Measurements from ENCODE around the gene CCDC154.
A peak's percentile ranks its signal among the peaks of the same experiment; 100 is the strongest.
"Not testable (repeated sequence)": the region's sequence is repeated elsewhere in the genome, so short reads cannot be mapped to it uniquely, and the experiment has no call there.

CCDC154 gene

GRCh38 chr16:1443980-1444729 is at the start of gene CCDC154:
CCDC154 (minus strand) TSS chr16:1444556; CDS start chr16:1444322, 234 bp downstream.
- no peak for DNase-seq

DNA sequence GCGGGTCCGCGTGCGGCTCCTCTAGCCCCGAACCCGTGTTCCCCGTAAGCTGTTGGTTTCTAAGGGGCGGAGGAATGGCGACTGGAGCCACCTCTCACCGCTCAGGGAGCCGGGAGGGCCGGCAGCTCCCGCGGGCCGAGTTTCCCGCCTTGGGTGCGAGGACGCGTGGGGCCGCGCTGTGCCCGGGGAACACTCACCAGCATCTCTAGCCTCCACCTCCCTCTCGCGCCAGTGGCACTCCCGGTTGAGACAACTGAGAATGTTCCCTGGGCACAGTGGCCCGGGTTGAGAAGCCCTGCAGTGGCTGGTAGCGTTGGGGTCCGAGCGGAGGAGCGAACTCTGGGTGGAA is 49.4 kb upstream of the CCDC154 start:
- DNase-seq = no peak

GRCh38 chr16:1492923-1493745 is 48.8 kb upstream of the CCDC154 start, which contains the start of gene TELO2:
TELO2 (plus strand) TSS chr16:1493360; CDS start chr16:1494282, 922 bp downstream.
- peak; percentile 94 for DNase-seq

- DNase-seq = no peak
Observed at GRCh38 chr16:1492082-1492922, 47.9 kb upstream of the CCDC154 start.

GRCh38 chr16:1491327-1491726 is 47.0 kb upstream of the CCDC154 start:
- DNase-seq = no peak

DNA sequence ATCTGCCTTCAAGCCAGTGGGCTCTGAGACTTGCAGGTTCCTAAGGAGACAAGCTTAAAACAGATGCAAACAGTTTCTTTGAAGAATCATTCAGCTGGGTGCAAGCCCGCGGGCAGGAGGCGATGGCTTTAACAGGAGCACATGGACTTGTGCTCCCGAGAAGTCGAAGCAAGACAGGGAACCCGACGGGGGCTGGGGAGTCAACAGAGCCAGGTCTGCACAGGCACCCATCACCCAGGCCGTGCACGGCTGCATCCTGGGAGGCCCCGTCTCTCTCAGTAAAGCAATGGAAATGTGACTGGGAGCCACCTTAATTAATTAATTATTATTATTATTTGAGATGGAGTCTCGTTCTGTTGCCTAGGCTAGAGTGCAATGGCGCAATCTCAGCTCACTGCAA is 44.7 kb upstream of the CCDC154 start:
- no peak for DNase-seq

GRCh38 chr16:1488619-1489018 is 44.3 kb upstream of the CCDC154 start, which contains the start of gene PTX4:
PTX4 (minus strand) TSS chr16:1488944; CDS start chr16:1488909, 35 bp downstream.
- no peak for DNase-seq

DNA sequence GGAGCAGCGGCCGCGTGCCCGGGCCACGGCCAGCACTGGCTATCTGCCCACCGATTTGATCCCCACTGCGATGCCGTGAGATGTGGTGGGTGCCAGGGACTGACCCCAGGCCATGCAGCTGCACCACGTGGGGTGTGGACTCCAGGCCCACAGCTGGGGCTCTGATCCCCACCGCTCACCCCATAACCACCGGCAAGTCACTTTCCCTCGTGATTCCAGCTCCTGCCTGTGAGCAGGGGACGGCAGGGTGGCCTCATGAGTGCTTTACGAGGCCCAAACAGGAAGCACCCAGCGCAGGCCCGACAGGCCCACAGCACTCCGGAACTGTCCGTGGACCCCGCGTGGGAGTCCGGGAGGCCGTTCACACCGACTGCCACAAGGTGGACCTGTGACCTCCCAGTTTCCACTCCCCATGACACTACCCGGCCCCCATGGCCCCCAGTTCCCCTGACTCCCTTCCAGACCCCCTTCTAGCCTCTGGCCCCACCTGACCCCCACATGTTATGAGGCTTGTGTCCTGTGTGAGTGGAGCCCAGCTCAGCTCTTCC is 43.8 kb upstream of the CCDC154 start:
- no peak for DNase-seq

DNA sequence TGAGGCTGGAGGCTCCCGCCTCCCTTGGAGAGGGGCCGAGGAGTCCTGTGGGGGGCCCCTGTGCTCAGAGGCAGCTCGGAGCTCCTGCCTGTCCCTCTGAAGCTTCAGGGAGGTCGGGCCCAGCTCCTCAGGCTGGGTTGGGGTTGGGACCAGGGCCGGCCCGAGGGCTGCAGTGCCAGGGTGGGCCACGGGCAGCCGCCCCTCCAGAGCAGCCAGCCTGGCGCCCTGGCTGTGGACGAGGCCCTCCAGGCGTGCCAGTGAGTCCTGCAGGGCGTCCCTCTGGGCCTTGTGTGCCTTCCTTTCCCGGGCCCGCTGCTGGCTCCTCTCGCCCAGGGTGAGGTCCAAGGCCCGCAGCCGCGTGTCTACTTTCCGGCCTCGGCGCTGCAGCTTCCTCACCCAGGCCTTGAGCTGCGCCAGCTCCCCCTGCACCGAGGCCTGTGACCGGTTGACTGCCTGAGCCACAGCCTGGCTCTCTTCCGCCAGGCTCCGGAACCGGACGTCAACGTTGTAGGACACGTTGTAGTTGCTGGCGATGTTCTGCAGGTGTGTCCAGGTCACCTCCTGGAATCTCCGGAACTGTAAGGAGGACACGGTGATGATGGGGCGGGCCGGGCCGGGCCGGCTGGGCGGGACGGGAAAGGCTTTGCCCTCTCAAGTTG is 43.2 kb upstream of the CCDC154 start:
- no peak for DNase-seq

- DNase-seq = no peak
Observed at GRCh38 chr16:1486551-1487390, 42.4 kb upstream of the CCDC154 start.

- no peak for DNase-seq
Observed at GRCh38 chr16:1485847-1486496, 41.6 kb upstream of the CCDC154 start.

DNA sequence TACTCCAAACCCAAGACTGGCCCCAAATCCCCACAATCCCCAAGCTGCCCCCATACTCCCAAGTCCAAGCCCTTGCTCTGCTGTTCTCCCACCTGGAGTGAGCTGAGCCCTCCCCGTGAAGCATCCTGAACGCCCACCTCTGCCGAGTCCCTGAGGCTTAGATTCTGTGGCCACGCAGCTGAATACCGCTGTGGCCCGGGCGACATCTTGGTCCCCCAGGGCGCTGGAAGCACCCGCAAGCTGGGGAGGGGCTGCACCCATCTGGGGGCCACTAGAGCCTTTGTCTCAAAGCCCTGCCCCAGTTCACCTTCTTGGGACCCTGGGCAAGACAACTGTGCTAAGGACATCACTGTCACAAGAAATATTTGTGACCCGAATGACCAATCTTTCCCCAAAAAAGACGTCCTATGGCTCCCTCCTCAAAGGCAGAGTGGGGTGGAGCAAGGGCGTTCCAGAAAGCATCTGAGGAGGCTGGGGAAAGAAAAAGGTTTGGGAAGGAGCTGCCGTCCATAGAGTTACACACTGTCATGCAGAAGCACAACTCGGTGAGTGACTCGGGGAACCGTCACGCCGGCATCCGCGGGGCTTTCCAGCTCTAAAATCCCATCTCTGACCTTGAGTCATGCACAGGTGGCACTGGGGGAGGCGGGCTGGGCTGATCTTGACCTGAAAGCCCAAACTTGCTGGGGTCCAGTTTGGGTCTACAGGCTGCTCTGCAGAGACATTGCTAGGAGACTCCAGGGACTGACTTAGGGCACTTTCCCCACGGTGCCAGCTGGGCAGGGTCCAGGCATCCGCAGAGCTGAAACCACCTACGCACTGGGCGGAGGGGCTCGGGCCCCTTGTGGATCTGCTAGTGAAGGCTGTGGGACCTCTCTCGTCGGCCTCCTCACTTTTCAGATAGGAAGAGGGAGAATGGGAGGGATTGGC is 37.8 kb upstream of the CCDC154 start:
- DNase-seq = no peak

GRCh38 chr16:1478937-1479336 is 34.6 kb upstream of the CCDC154 start:
- not testable (repeated sequence) for DNase-seq

DNA sequence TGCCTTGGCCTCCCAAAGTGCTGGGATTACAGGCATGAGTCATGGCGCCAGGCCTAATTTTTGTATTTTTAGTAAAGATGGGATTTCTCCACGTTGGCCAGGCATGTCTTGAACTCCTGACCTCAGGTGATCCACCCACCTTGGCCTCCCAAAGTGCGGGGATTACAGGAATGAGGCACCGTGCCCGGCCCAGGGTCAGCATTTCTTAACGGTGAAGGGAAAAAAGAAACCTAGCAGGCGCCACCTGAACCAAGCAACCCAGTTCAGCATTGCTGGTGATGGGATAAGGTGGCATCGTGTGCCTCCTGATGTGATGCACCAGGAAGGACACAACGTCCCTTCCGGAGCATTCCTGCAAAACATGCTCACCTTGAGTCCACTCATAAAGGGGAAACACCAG is 32.7 kb upstream of the CCDC154 start:
- no peak for DNase-seq

- no peak for DNase-seq
Observed at GRCh38 chr16:1475552-1476114, 31.3 kb upstream of the CCDC154 start.

GRCh38 chr16:1474796-1475551 is 30.6 kb upstream of the CCDC154 start, which contains the start of gene CLCN7:
CLCN7 (minus strand) TSS chr16:1475028; CDS start chr16:1474974, 54 bp downstream.
- DNase-seq = peak; percentile 93

DNA sequence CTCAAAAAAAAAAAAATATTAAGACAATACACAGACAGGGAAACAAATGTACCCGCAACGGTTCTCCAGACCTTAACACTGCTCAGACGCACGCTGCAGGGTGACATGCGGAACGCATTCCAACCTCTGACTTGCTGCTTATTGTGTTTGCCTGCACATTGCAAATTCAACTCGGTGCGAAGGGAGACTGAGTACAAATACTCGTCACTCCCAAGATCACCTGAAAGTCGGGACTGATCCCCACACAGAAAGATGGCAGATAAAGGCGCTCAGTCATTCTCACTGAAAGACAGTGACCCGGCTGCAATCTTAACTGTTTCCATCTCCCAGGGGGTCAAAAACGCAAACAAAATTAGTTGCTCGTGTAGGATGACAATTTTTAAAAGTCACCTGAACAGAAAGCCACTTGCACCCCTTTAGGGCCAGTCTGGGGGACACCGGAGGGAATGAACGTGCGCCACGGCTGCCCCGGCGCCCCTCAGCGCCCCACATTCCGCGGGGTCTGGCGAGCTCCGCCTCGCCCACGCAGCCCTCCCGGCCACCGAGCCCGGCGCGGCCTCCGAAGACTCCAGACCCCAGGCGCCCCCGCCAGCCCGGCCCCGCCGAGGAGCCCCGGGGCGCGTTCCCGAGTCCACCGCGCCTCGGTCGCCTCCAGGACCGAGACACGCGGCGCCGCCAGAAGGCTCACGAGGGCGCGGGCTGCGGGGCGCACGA is 29.9 kb upstream of the CCDC154 start:
- DNase-seq = peak; percentile 8

GRCh38 chr16:1472974-1473373 is 28.6 kb upstream of the CCDC154 start:
- no peak for DNase-seq
